DOHH2 (cell line): Measurements from ENCODE around the gene TCIRG1.

Experiments used
- H3F3A ChIP-seq: fragments of 200-600 bp; sonication (generic), shearing (Covaris generic); 2 replicates; pipeline ENCODE4 v1.6.0; 2016; ENCODE audit warnings: antibody characterized with exemption, mild to moderate bottlenecking; ENCODE audit not compliant: control insufficient read depth, insufficient read depth
- H3K27ac ChIP-seq: fragments of 200-600 bp; sonication (generic); 2 replicates; pipeline ENCODE4 v1.5.1; 2014; ENCODE audit warnings: low read depth, mild to moderate bottlenecking, low read length, moderate library complexity
- H3K27me3 ChIP-seq: fragments of 200-600 bp; sonication (generic); 2 replicates; pipeline ENCODE4 v1.6.1; 2014; ENCODE audit warnings: mild to moderate bottlenecking, low read length, mixed read lengths; ENCODE audit not compliant: control insufficient read depth
- H3K36me3 ChIP-seq: fragments of 200-600 bp; sonication (generic); 2 replicates; pipeline ENCODE4 v1.6.1; 2014; ENCODE audit warnings: mild to moderate bottlenecking, low read length, moderate library complexity, mixed read lengths; ENCODE audit not compliant: control insufficient read depth
- H3K4me1 ChIP-seq: fragments of 200-600 bp; sonication (generic); 2 replicates; pipeline ENCODE4 v1.6.1; 2014; ENCODE audit warnings: mild to moderate bottlenecking, low read length, mixed read lengths; ENCODE audit not compliant: control insufficient read depth
- H3K4me2 ChIP-seq: fragments of 200-600 bp; sonication (generic); 2 replicates; pipeline ENCODE4 v1.6.0; 2014; ENCODE audit warnings: mild to moderate bottlenecking, low read length, moderate library complexity
- H3K4me3 ChIP-seq: fragments of 200-600 bp; sonication (generic); 2 replicates; pipeline ENCODE4 v1.5.1; 2014; ENCODE audit warnings: mild to moderate bottlenecking, low read length, mixed read lengths
- H3K79me2 ChIP-seq: fragments of 200-600 bp; sonication (generic); 2 replicates; pipeline ENCODE4 v1.6.1; 2014; ENCODE audit warnings: mild to moderate bottlenecking, low read length, mixed read lengths; ENCODE audit not compliant: control insufficient read depth
- H3K9me2 ChIP-seq: fragments of 200-600 bp; sonication (generic); replicated peaks from 2 replicates; pipeline ENCODE4 v1.6.1; 2014; ENCODE audit warnings: mild to moderate bottlenecking, low read length, mixed read lengths; ENCODE audit not compliant: control insufficient read depth
- H3K9me3 ChIP-seq: fragments of 200-600 bp; sonication (generic); 2 replicates; pipeline ENCODE4 v1.6.1; 2014; ENCODE audit warnings: antibody characterized with exemption, low read length, mixed read lengths; ENCODE audit not compliant: control insufficient read depth, insufficient read depth
- H4K20me1 ChIP-seq: fragments of 200-600 bp; sonication (generic); 2 replicates; pipeline ENCODE4 v1.6.0; 2014; ENCODE audit warnings: low read depth, mild to moderate bottlenecking, antibody characterized with exemption, low read length, moderate library complexity; ENCODE audit not compliant: control insufficient read depth, insufficient read depth
- CTCF ChIP-seq: fragments of 200-600 bp; sonication (generic); IDR thresholded peaks from one replicate; pipeline ENCODE4 v1.5.1; 2014; ENCODE audit warnings: antibody characterized with exemption, mild to moderate bottlenecking, low read depth, low read length; ENCODE audit not compliant: poor library complexity, severe bottlenecking
- EZH2phosphoT487 ChIP-seq: fragments of 200-600 bp; sonication (generic); IDR thresholded peaks from 2 replicates; pipeline ENCODE4 v1.6.1; 2017; ENCODE audit warnings: borderline replicate concordance, mild to moderate bottlenecking, antibody characterized with exemption, low read length, moderate library complexity, mixed read lengths

Gene TCIRG1

DNA sequence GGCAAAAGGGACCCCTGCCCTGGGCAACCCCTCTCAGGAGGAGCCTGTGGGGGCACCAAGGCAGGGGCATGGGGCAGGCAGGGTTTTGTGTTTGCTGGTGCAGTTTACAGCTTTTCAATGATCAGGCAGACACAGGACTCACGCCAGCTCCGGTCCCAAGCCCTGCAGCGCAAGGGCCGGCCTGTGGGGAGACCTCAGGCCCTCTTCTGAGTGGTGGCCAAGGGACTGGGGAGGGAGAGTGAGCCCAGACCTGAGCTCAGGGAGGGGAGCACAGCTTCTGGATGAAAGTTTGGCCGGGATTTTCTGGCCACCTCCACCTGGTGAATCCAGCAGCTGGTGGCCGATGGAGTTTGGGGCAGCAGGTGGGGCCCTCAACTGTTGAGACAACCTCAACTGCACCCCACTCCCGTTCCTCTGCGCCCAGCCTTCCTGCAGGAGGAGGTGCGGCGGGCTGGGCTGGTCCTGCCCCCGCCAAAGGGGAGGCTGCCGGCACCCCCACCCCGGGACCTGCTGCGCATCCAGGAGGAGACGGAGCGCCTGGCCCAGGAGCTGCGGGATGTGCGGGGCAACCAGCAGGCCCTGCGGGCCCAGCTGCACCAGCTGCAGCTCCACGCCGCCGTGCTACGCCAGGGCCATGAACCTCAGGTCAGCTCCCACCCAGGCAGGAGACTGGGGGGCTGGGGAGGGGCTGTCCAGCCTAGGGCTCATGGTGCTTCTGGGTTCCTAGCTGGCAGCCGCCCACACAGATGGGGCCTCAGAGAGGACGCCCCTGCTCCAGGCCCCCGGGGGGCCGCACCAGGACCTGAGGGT lies 3.6 kb downstream of the TCIRG1 start:
- H3K36me3 ChIP-seq, result peaks cover 13% of the 10 kb centered on the region
- H4K20me1 ChIP-seq, result no peaks in the 10 kb centered on the region
- TF ChIP-seq EZH2phosphoT487, result no peak
- no peak for TF ChIP-seq CTCF
- no peaks in the 10 kb centered on the region for H3K9me2 ChIP-seq
- no peak overlapping the region for H3K4me3 ChIP-seq
- peaks cover 19% of the 10 kb centered on the region for H3K79me2 ChIP-seq
- no peak overlapping the region for H3K27ac ChIP-seq
- H3K27me3 ChIP-seq, result no peaks in the 10 kb centered on the region
- H3K9me3 ChIP-seq, result no peaks in the 10 kb centered on the region
- peaks cover 5% of the 10 kb centered on the region for H3F3A ChIP-seq
- H3K4me1 ChIP-seq, result peaks cover 32% of the 10 kb centered on the region
- no peak overlapping the region for H3K4me2 ChIP-seq

GRCh38 chr11:68043029-68043348 lies 4.2 kb downstream of the TCIRG1 start:
- Histone ChIP-seq H3K4me3 (no peak overlapping the region), H3K9me3 (no peaks in the 10 kb centered on the region), H4K20me1 (no peaks in the 10 kb centered on the region), H3K27me3 (no peaks in the 10 kb centered on the region), H3K36me3 (peaks cover 17% of the 10 kb centered on the region), H3F3A (peaks cover 5% of the 10 kb centered on the region), H3K9me2 (no peaks in the 10 kb centered on the region), H3K79me2 (peaks cover 19% of the 10 kb centered on the region), H3K4me1 (peaks cover 29% of the 10 kb centered on the region), H3K4me2 (no peak overlapping the region), H3K27ac (no peak overlapping the region)
- no peak for TF ChIP-seq CTCF
- no peak for TF ChIP-seq EZH2phosphoT487

DNA sequence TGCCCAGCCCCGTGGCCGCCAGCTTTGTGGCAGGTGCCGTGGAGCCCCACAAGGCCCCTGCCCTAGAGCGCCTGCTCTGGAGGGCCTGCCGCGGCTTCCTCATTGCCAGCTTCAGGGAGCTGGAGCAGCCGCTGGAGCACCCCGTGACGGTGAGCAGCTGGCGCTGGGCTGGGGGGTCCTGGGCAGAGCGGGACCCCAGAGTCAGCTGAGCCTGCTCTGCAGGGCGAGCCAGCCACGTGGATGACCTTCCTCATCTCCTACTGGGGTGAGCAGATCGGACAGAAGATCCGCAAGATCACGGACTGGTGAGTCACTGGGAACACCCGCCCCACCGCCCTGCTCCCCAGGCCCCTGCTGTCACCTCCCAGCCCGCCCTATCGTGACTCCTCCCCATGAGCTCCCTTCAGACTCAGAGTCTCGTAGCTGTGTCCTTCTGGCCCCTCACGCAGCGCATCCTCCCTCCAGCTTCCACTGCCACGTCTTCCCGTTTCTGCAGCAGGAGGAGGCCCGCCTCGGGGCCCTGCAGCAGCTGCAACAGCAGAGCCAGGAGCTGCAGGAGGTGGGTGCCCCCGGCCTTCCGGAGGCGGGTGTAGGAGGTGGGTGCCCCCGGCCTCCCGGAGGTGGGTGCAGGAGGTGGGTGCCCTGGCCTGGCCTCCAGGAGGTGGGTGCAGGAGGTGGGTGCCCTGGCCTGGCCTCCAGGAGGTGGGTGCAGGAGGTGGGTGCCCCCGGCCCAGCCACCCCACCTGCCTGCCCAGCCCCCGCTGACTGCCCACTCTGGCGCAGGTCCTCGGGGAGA lies 4.7 kb downstream of the TCIRG1 start:
- Histone ChIP-seq H3K27ac (no peak overlapping the region), H3K9me3 (no peaks in the 10 kb centered on the region), H3K4me2 (no peak overlapping the region), H3K4me1 (peaks cover 23% of the 10 kb centered on the region), H3K9me2 (no peaks in the 10 kb centered on the region), H3K36me3 (peaks cover 17% of the 10 kb centered on the region), H3F3A (peaks cover 5% of the 10 kb centered on the region), H3K79me2 (peaks cover 14% of the 10 kb centered on the region), H4K20me1 (no peaks in the 10 kb centered on the region), H3K4me3 (no peak overlapping the region), H3K27me3 (no peaks in the 10 kb centered on the region)
- TF ChIP-seq CTCF, result no peak
- TF ChIP-seq EZH2phosphoT487, result no peak
